Left lung (tissue), 10 donors: ENCODE measurements around the gene TIMM50. TPM values are rescaled to one million over a fixed set of nuclear protein-coding genes. Genes with fewer than 3 reads are reported as not detected.

Experiments
- ATAC-seq: fragments of 200-7000 bp; cut with Tn5 transposase; one replicate; pipeline ENCODE4 v1.9.1; 2020; ENCODE audit warnings: moderate library complexity
- DNase-seq, 4 donors: peaks; one replicate each; pipeline ENCODE4 v3.0.0-alpha.2; 2013 to 2020
- H3K27ac ChIP-seq, 2 donors: fragments of 200-600 bp; sonication (generic) in 1 of 2; one replicate each; pipeline versions ENCODE4 v1.5.0 to v1.8.0; 2020 to 2021
- H3K27me3 ChIP-seq, 2 donors: fragments of 200-600 bp; sonication (generic) in 1 of 2; one replicate each; pipeline versions ENCODE4 v1.5.0 to v1.8.0; 2020 to 2021
- H3K36me3 ChIP-seq, 2 donors: fragments of 200-600 bp; sonication (generic) in 1 of 2; one replicate each; pipeline versions ENCODE4 v1.5.0 to v1.8.0; 2020 to 2021
- H3K4me1 ChIP-seq, 2 donors: fragments of 200-600 bp; one replicate each; pipeline ENCODE4 v1.8.0; 2021
- H3K4me3 ChIP-seq, 2 donors: fragments of 200-600 bp; sonication (generic) in 1 of 2; one replicate each; pipeline versions ENCODE4 v1.5.0 to v1.8.0; 2020 to 2021; ENCODE audit warnings: mild to moderate bottlenecking in 1 of 2
- H3K9me3 ChIP-seq, 2 donors: fragments of 200-600 bp; sonication (generic) in 1 of 2; one replicate each; pipeline versions ENCODE4 v1.5.0 to v1.8.0; 2020 to 2021
- intact Hi-C, 2 donors: fragments of 100-400 bp; cut with DNase I; formaldehyde crosslinking; loops; one replicate each; pipeline versions ENCODE4 v1.11.2 to v1.14.2; 2022
- polyA plus RNA-seq, 6 donors: library from polyadenylated mRNA; unstranded; fragments of 120-200 nt; gene quantifications; one replicate each; pipeline ENCODE4 v1.2.1, GENCODE V29; 2013; ENCODE audit not compliant: insufficient read length in 6 of 6
- total RNA-seq, 2 donors: library from RNA; stranded (reverse); fragmentation: NEBNext Ultra II Directional; extraction: Animal tissue kit (Norgen Biotek cat#: 25700); gene quantifications; one replicate each; pipeline ENCODE4 v1.2.1, GENCODE V29; 2021
- TF ChIP-seq, protein P1 (sequence below), 2 donors: fragments of 200-600 bp; sonication (generic) in 1 of 2; IDR thresholded peaks; one replicate each; pipeline versions ENCODE4 v1.5.0 to v1.8.0; 2021; ENCODE audit warnings: antibody characterized with exemption in 2 of 2
- donor health status: DM: no; HTN: yes; CAD: no.
- donor health status: DM: no; HTN: no; CAD: no.

The TIMM50 gene
- total and polyA plus RNA-seq, 8 donors = 46.0 to 76.0 (median 68.4) TPM

GRCh38 chr19:39533791-39534190 lies 53.2 kb downstream of the TIMM50 start:
- ATAC-seq = no peak
- TF ChIP-seq, protein P1, sequence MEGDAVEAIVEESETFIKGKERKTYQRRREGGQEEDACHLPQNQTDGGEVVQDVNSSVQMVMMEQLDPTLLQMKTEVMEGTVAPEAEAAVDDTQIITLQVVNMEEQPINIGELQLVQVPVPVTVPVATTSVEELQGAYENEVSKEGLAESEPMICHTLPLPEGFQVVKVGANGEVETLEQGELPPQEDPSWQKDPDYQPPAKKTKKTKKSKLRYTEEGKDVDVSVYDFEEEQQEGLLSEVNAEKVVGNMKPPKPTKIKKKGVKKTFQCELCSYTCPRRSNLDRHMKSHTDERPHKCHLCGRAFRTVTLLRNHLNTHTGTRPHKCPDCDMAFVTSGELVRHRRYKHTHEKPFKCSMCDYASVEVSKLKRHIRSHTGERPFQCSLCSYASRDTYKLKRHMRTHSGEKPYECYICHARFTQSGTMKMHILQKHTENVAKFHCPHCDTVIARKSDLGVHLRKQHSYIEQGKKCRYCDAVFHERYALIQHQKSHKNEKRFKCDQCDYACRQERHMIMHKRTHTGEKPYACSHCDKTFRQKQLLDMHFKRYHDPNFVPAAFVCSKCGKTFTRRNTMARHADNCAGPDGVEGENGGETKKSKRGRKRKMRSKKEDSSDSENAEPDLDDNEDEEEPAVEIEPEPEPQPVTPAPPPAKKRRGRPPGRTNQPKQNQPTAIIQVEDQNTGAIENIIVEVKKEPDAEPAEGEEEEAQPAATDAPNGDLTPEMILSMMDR (IDR thresholded peaks at IDR 0.05) = no peak
- intact Hi-C loops = loop anchor here in 1 of 2 donors (10.0 kb wide), 1 partner anchor 59 kb away; no protein-coding TSS in a partner anchor

GRCh38 chr19:39539165-39539517 lies 58.5 kb downstream of the TIMM50 start:
- Histone ChIP-seq H3K4me1 (peaks cover 10 to 29% of the 10 kb centered on the region in 2 donors), H3K9me3 (no peaks in the 10 kb centered on the region), H3K36me3 (no peaks in the 10 kb centered on the region), H3K27ac (peak overlapping the region; percentile 90 to 93), H3K4me3 (peak overlapping the region; percentile 68 to 73), H3K27me3 (no peaks in the 10 kb centered on the region)
- no peak for ATAC-seq
- no peak for DNase-seq
- intact Hi-C loops = loop anchor here in 1 of 2 donors (10.0 kb wide), 1 partner anchor 64 kb away; no protein-coding TSS in a partner anchor
- TF ChIP-seq, protein P1 (IDR thresholded peaks at IDR 0.05) = no peak

More at GRCh38 chr19:39533791-39534190, 53.2 kb downstream of the TIMM50 start:
- no peak for DNase-seq
- Histone ChIP-seq H3K27me3 (no peaks in the 10 kb centered on the region), H3K9me3 (no peaks in the 10 kb centered on the region), H3K27ac (no peak overlapping the region), H3K36me3 (no peaks in the 10 kb centered on the region), H3K4me1 (peaks cover 10 to 25% of the 10 kb centered on the region in 2 donors), H3K4me3 (no peak overlapping the region)

DNA sequence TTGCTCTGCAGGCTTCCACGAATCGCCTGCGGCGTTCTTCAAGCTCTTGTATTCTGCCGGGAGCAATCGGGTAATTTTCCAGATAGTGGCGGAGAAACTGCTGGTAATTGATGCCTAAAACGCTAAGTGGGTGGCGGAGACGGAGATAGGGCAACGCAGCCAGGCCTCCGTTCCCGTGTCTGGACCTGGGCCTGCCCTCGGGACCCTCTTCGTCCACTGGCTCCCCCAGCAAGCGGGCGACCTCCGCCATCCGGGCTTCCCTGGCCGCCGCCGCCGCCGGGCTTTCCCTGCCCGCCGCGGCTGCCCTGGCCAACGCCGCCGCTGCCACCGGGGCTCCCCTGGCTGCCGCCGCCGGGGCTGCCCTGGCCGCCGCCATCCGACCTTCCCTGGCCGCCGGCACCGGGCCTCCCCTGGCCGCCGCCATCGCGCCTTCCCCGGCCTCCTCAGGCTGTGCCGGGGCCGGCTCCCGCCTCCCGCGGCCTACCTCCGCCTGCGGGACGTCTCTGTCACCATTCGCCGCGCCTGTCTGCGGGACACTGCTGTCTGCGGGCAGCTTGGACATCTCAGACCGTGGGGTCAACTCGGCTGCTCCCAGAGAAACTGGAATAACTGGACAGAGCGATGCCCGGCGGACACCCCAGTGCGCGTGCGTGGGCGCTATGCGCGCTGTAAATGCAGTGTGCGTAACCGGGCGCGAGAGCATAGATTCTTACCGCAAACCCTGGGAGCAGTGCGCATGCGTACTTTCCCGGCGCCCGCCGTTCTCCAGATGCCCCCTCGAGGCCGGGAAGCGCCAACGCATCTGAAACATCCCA lies 59.1 kb downstream of the TIMM50 start, which contains the start of gene EID2:
EID2 (minus strand) TSS at position 644 of the 815 bp plus-strand sequence; CDS start at position 562, 82 bp downstream.
- peak; percentile 97 for ATAC-seq
- H3K27ac ChIP-seq = peak within 1 kb of the TSS; percentile 90 to 93
- H3K36me3 ChIP-seq = no peaks in the 10 kb centered on the region
- intact Hi-C loops = loop anchor here in 1 of 2 donors (10.0 kb wide), 1 partner anchor 65 kb away; no protein-coding TSS in a partner anchor
- no peaks in the 10 kb centered on the region for H3K27me3 ChIP-seq
- no peaks in the 10 kb centered on the region for H3K9me3 ChIP-seq
- peak; percentile 95 to 97 (median 96) for DNase-seq
- peaks cover 10 to 29% of the 10 kb centered on the region in 2 donors for H3K4me1 ChIP-seq
- H3K4me3 ChIP-seq = peak within 1 kb of the TSS; percentile 68 to 73
- TF ChIP-seq, protein P1 (IDR thresholded peaks at IDR 0.05) = peak; percentile 84 to 92

GRCh38 chr19:39540333-39540673 lies 59.7 kb downstream of the TIMM50 start:
- TF ChIP-seq, protein P1 (IDR thresholded peaks at IDR 0.05) = no peak
- H3K36me3 ChIP-seq = no peaks in the 10 kb centered on the region
- H3K4me3 ChIP-seq = peak overlapping the region in 1 of 2 donors; percentile 73
- ATAC-seq = no peak
- peak overlapping the region in 1 of 2 donors; percentile 90 for H3K27ac ChIP-seq
- peaks cover 0 to 5% of the 10 kb centered on the region in 2 donors for H3K27me3 ChIP-seq
- H3K9me3 ChIP-seq = no peaks in the 10 kb centered on the region
- intact Hi-C loops = no loop called here
- peaks cover 10 to 29% of the 10 kb centered on the region in 2 donors for H3K4me1 ChIP-seq
- DNase-seq = no peak

Other genes starting within 250 kb of the TIMM50 start
- gene IFNL3, start 235.8 kb upstream of the TIMM50 start, total RNA-seq = not detected
- gene IFNL3, start 235.8 kb upstream of the TIMM50 start, polyA plus RNA-seq = not detected
- not detected for gene IFNL4, start 232.0 kb upstream of the TIMM50 start, total RNA-seq
- gene IFNL4, start 232.0 kb upstream of the TIMM50 start, polyA plus RNA-seq = not detected
- gene IFNL2, start 212.4 kb upstream of the TIMM50 start, total RNA-seq = not detected
- not detected for gene IFNL2, start 212.4 kb upstream of the TIMM50 start, polyA plus RNA-seq
- gene IFNL1, start 184.4 kb upstream of the TIMM50 start, total RNA-seq = not detected
- not detected for gene IFNL1, start 184.4 kb upstream of the TIMM50 start, polyA plus RNA-seq
- gene LRFN1, start 160.0 kb upstream of the TIMM50 start, total RNA-seq = 1 to 10 TPM; 1.0 to 2.3 TPM
- 1 to 10 TPM; 1.2 to 2.9 (median 1.9) TPM for gene LRFN1, start 160.0 kb upstream of the TIMM50 start, polyA plus RNA-seq
- 100 to 1,000 TPM in 1 of 2 donors, 10 to 100 TPM in 1; 53.8 to 136 TPM for gene GMFG, start 144.8 kb upstream of the TIMM50 start, total RNA-seq
- gene GMFG, start 144.8 kb upstream of the TIMM50 start, polyA plus RNA-seq = 10 to 100 TPM; 46.1 to 59.4 (median 51.6) TPM
- 10 to 100 TPM; 74.1 to 77.0 TPM for gene SAMD4B, start 138.4 kb upstream of the TIMM50 start, total RNA-seq
- 100 to 1,000 TPM in 5 of 6 donors, 10 to 100 TPM in 1; 92.2 to 127 (median 111) TPM for gene SAMD4B, start 138.4 kb upstream of the TIMM50 start, polyA plus RNA-seq
- gene PAF1, start 89.7 kb upstream of the TIMM50 start, total RNA-seq = 10 to 100 TPM; 31.0 to 36.1 TPM
- 10 to 100 TPM; 57.5 to 70.4 (median 67.0) TPM for gene PAF1, start 89.7 kb upstream of the TIMM50 start, polyA plus RNA-seq
- gene MED29, start 89.5 kb upstream of the TIMM50 start, total RNA-seq = 10 to 100 TPM; 29.7 to 32.7 TPM
- gene MED29, start 89.5 kb upstream of the TIMM50 start, polyA plus RNA-seq = 10 to 100 TPM; 28.7 to 43.4 (median 34.3) TPM
- gene ZFP36, start 74.0 kb upstream of the TIMM50 start, total RNA-seq = 100 to 1,000 TPM; 165 to 172 TPM
- 100 to 1,000 TPM in 2 of 6 donors, 10 to 100 TPM in 4; 25.4 to 295 (median 91.4) TPM for gene ZFP36, start 74.0 kb upstream of the TIMM50 start, polyA plus RNA-seq
- 10 to 100 TPM; 39.5 to 50.8 TPM for gene PLEKHG2, start 68.2 kb upstream of the TIMM50 start, total RNA-seq
- 100 to 1,000 TPM in 3 of 6 donors, 10 to 100 TPM in 3; 80.0 to 118 (median 96.4) TPM for gene PLEKHG2, start 68.2 kb upstream of the TIMM50 start, polyA plus RNA-seq
- 1,000 to 10,000 TPM; 1,507 to 1,549 TPM for gene RPS16, start 44.9 kb upstream of the TIMM50 start, total RNA-seq
- 1,000 to 10,000 TPM; 1,386 to 1,755 (median 1,492) TPM for gene RPS16, start 44.9 kb upstream of the TIMM50 start, polyA plus RNA-seq
- gene SUPT5H, start 35.3 kb upstream of the TIMM50 start, total RNA-seq = 100 to 1,000 TPM in 1 of 2 donors, 10 to 100 TPM in 1; 93.6 to 102 TPM
- gene SUPT5H, start 35.3 kb upstream of the TIMM50 start, polyA plus RNA-seq = 100 to 1,000 TPM; 118 to 152 (median 140) TPM
- gene DLL3, start 18.1 kb downstream of the TIMM50 start, total RNA-seq = under 1 TPM in 1 of 2 donors, not detected in 1; 0.12 TPM
- gene DLL3, start 18.1 kb downstream of the TIMM50 start, polyA plus RNA-seq = under 1 TPM; 0.13 to 0.80 (median 0.32) TPM
- gene SELENOV, start 34.3 kb downstream of the TIMM50 start, total RNA-seq = not detected
- under 1 TPM; 0.18 to 0.64 (median 0.34) TPM for gene SELENOV, start 34.3 kb downstream of the TIMM50 start, polyA plus RNA-seq
- 1 to 10 TPM; 2.0 to 3.0 TPM for gene EID2B, start 52.0 kb downstream of the TIMM50 start, total RNA-seq
- gene EID2B, start 52.0 kb downstream of the TIMM50 start, polyA plus RNA-seq = 1 to 10 TPM; 3.8 to 5.6 (median 4.8) TPM
- gene EID2, start 59.3 kb downstream of the TIMM50 start, total RNA-seq = 10 to 100 TPM; 16.6 to 16.8 TPM
- 10 to 100 TPM; 12.7 to 18.3 (median 15.0) TPM for gene EID2, start 59.3 kb downstream of the TIMM50 start, polyA plus RNA-seq
- gene LGALS13, start 121.7 kb downstream of the TIMM50 start, total RNA-seq = not detected
- gene LGALS13, start 121.7 kb downstream of the TIMM50 start, polyA plus RNA-seq = not detected
- not detected for gene LGALS16, start 175.1 kb downstream of the TIMM50 start, total RNA-seq
- gene LGALS16, start 175.1 kb downstream of the TIMM50 start, polyA plus RNA-seq = not detected
- gene LGALS14, start 223.6 kb downstream of the TIMM50 start, total RNA-seq = not detected
- under 1 TPM in 1 of 6 donors, not detected in 5; 0.31 TPM for gene LGALS14, start 223.6 kb downstream of the TIMM50 start, polyA plus RNA-seq